ENCODE measurements around the gene AQP7.
"Not testable (repeated sequence)": the region's sequence is repeated elsewhere in the genome, so short reads cannot be mapped to it uniquely, and the experiment has no call there.

- TF ChIP-seq POLR2A (conservative IDR thresholded peaks at IDR 0.05); MTF1 (CRISPR knock-in tag; IDR thresholded peaks at IDR 0.05; ENCODE audit: borderline replicate concordance); ZNF436 (CRISPR knock-in tag; IDR thresholded peaks at IDR 0.05); ZBTB17 (CRISPR knock-in tag; IDR thresholded peaks at IDR 0.05); SRSF9 (IDR thresholded peaks at IDR 0.05; ENCODE audit: borderline replicate concordance, low read depth, low read length); POLR2G (IDR thresholded peaks at IDR 0.05; ENCODE audit: low read depth, low read length); CTCF (IDR thresholded peaks at IDR 0.05 in 2 of 3, conservative IDR thresholded peaks at IDR 0.05 in 1 of 3; ENCODE audit: insufficient read depth in 2 of 3, low read depth in 1 of 3, low read length in 3 of 3); HOMEZ (CRISPR knock-in tag; IDR thresholded peaks at IDR 0.05); RREB1 (CRISPR knock-in tag; IDR thresholded peaks at IDR 0.05); NFE2 (IDR thresholded peaks at IDR 0.05; ENCODE audit: low read depth); HDAC2 (IDR thresholded peaks at IDR 0.05); ARHGAP35 (IDR thresholded peaks at IDR 0.05; ENCODE audit: partially characterized antibody): not testable (repeated sequence)
These were observed 20.0 kb downstream of the AQP7 start for GRCh38 chr9:33382397-33382796.
